H1 (cell line): ENCODE results near the gene PCDH9. TPM values are rescaled to one million over a fixed set of nuclear protein-coding genes. Genes with fewer than 3 reads are reported as not detected.

Experiments used
- CTCF ChIA-PET: fragments of 300-600 bp; sonication (Branson Sonifier 250); formaldehyde crosslinking; loops from one replicate; lab custom pipeline; 2021; ENCODE audit not compliant: partially characterized antibody; lab: Charles Lee
- POLR2A ChIA-PET: fragments of 300-600 bp; sonication (Branson Sonifier 250); formaldehyde crosslinking; loops from one replicate; lab custom pipeline; 2021; ENCODE audit warnings: inconsistent platforms; ENCODE audit not compliant: partially characterized antibody; lab: Charles Lee
- DNase-seq, 2 experiments: peaks; one replicate each; pipeline versions ENCODE4 v3.0.0 to v3.0.0-alpha.2; 2010 to 2022; ENCODE audit warnings: low spot score in 2 of 2, low read depth in 1 of 2, mixed read lengths in 1 of 2
- FAIRE-seq: peaks from 2 replicates; lab custom pipeline; 2011; peaks lifted over from hg19 to GRCh38; lab: Jason Lieb, UNC
- H2AFZ ChIP-seq: 2 replicates; pipeline ENCODE4 v1.8.1; 2012; ENCODE audit warnings: low read length, inconsistent platforms
- H2AK5ac ChIP-seq: 2 replicates; pipeline ENCODE4 v1.6.1; 2013; ENCODE audit warnings: low read depth, low read length
- H2BK120ac ChIP-seq: replicated peaks from 2 replicates; pipeline ENCODE3; 2013; ENCODE audit warnings: low read depth, low read length, inconsistent platforms
- H2BK12ac ChIP-seq: 2 replicates; pipeline ENCODE4 v1.6.1; 2013; ENCODE audit warnings: low read depth, low read length
- H2BK15ac ChIP-seq: 2 replicates; pipeline ENCODE4 v1.6.1; 2013; ENCODE audit warnings: low read length
- H2BK20ac ChIP-seq: 2 replicates; pipeline ENCODE4 v1.6.1; 2013; ENCODE audit warnings: low read length
- H2BK5ac ChIP-seq: 2 replicates; pipeline ENCODE4 v1.6.1; 2013; ENCODE audit warnings: low read depth, low read length
- H3K14ac ChIP-seq: 2 replicates; pipeline ENCODE4 v1.6.1; 2013; ENCODE audit warnings: inconsistent platforms; ENCODE audit not compliant: insufficient read length
- H3K18ac ChIP-seq: 2 replicates; pipeline ENCODE4 v1.6.1; 2013; ENCODE audit warnings: low read length; ENCODE audit errors: extremely low read depth
- H3K23ac ChIP-seq: 2 replicates; pipeline ENCODE4 v1.6.1; 2013; ENCODE audit warnings: inconsistent platforms; ENCODE audit not compliant: insufficient read length
- H3K23me2 ChIP-seq: 2 replicates; pipeline ENCODE4 v1.6.1; 2013; ENCODE audit warnings: low read depth, low read length
- H3K27ac ChIP-seq: 2 replicates; pipeline ENCODE4 v1.6.1; 2011; ENCODE audit warnings: low read depth, low read length, inconsistent platforms
- H3K27me3 ChIP-seq, 4 experiments: replicated peaks in 1 of 4; 1 replicate in 1 of 4; 2 replicates in 3 of 4; pipeline versions ENCODE4 v1.6.1 to v1.8.1; 2011 to 2013; ENCODE audit warnings: low read length in 3 of 4, mild to moderate bottlenecking in 3 of 4, inconsistent platforms in 2 of 4, mixed read lengths in 2 of 4, moderate library complexity in 1 of 4; ENCODE audit not compliant: control insufficient read depth in 3 of 4, insufficient read depth in 3 of 4; ENCODE audit errors: extremely low read depth in 1 of 4
- H3K36me3 ChIP-seq, 4 experiments: 2 replicates each; pipeline versions ENCODE4 v1.6.1 to v1.8.1; 2011 to 2013; ENCODE audit warnings: mild to moderate bottlenecking in 4 of 4, low read length in 3 of 4, moderate library complexity in 2 of 4, control low read depth in 1 of 4, inconsistent platforms in 1 of 4; ENCODE audit not compliant: insufficient read depth in 4 of 4, control insufficient read depth in 2 of 4
- H3K4ac ChIP-seq: replicated peaks from 2 replicates; pipeline ENCODE3; 2013; ENCODE audit warnings: low read length, low read depth, mixed read lengths, inconsistent platforms; ENCODE audit not compliant: insufficient read length
- H3K4me1 ChIP-seq, 4 experiments: replicated peaks in 1 of 4; 1 replicate in 1 of 4; 2 replicates in 3 of 4; pipeline versions ENCODE4 v1.6.1 to v1.8.1; 2011 to 2013; ENCODE audit warnings: low read length in 3 of 4, inconsistent platforms in 2 of 4, mixed read lengths in 1 of 4; ENCODE audit not compliant: insufficient read depth in 4 of 4, control insufficient read depth in 3 of 4
- H3K4me2 ChIP-seq, 2 experiments: 2 replicates each; pipeline versions ENCODE4 v1.6.1 to v1.8.1; 2011 to 2013; ENCODE audit warnings: low read depth in 2 of 2, low read length in 2 of 2, control low read depth in 1 of 2, inconsistent platforms in 1 of 2, mild to moderate bottlenecking in 1 of 2; ENCODE audit not compliant: insufficient read depth in 1 of 2
- H3K4me3 ChIP-seq, 4 experiments: fragments of 200-600, 300-600 bp in 1 of 4; sonication (generic), shearing (Covaris generic), sonication (Bioruptor Twin) in 1 of 4; 2 replicates each; pipeline versions ENCODE4 v1.5.1 to v1.8.1; 2011 to 2016; ENCODE audit warnings: low read length in 4 of 4, low read depth in 3 of 4, control low read depth in 2 of 4, inconsistent platforms in 2 of 4, mild to moderate bottlenecking in 2 of 4, mixed read lengths in 1 of 4, moderate library complexity in 1 of 4; ENCODE audit not compliant: insufficient read depth in 2 of 4; ENCODE audit errors: extremely low read depth in 1 of 4
- H3K56ac ChIP-seq: replicated peaks from 2 replicates; pipeline ENCODE3; 2013; ENCODE audit warnings: low read depth, mild to moderate bottlenecking, mixed read lengths, low read length, inconsistent platforms; ENCODE audit not compliant: insufficient read length
- H3K79me1 ChIP-seq: 2 replicates; pipeline ENCODE4 v1.6.1; 2013; ENCODE audit warnings: low read depth, low read length, control low read depth
- H3K79me2 ChIP-seq, 2 experiments: 2 replicates each; pipeline versions ENCODE4 v1.6.1 to v1.8.1; 2012 to 2013; ENCODE audit warnings: low read length in 2 of 2, mild to moderate bottlenecking in 2 of 2, inconsistent platforms in 1 of 2; ENCODE audit not compliant: insufficient read depth in 2 of 2, control insufficient read depth in 1 of 2
- H3K9ac ChIP-seq, 4 experiments: replicated peaks in 1 of 4; 1 replicate in 1 of 4; 2 replicates in 3 of 4; pipeline versions ENCODE4 v1.6.1 to v1.8.1; 2011 to 2013; ENCODE audit warnings: low read depth in 3 of 4, low read length in 3 of 4, control low read depth in 2 of 4, mild to moderate bottlenecking in 2 of 4, moderate library complexity in 2 of 4, inconsistent platforms in 1 of 4; ENCODE audit errors: extremely low read depth in 1 of 4
- H3K9me3 ChIP-seq, 2 experiments: 2 replicates each; pipeline versions ENCODE4 v1.6.1 to v1.8.1; 2012 to 2013; ENCODE audit warnings: mild to moderate bottlenecking in 2 of 2, moderate library complexity in 2 of 2, control low read depth in 1 of 2, inconsistent platforms in 1 of 2, low read depth in 1 of 2, low read length in 1 of 2, mixed read lengths in 1 of 2; ENCODE audit not compliant: insufficient read depth in 2 of 2
- H4K20me1 ChIP-seq, 2 experiments: replicated peaks in 1 of 2; 2 replicates each; pipeline versions ENCODE3 to v1.8.1; 2011 to 2013; ENCODE audit warnings: inconsistent platforms in 2 of 2, low read length in 2 of 2, mild to moderate bottlenecking in 1 of 2; ENCODE audit not compliant: insufficient read depth in 2 of 2, control insufficient read depth in 1 of 2
- H4K5ac ChIP-seq: 2 replicates; pipeline ENCODE4 v1.6.1; 2013; ENCODE audit warnings: low read length, low read depth, mixed read lengths, inconsistent platforms; ENCODE audit not compliant: insufficient read length
- H4K8ac ChIP-seq: 2 replicates; pipeline ENCODE4 v1.8.0; 2013; ENCODE audit warnings: mild to moderate bottlenecking, moderate library complexity, low read length, inconsistent platforms; ENCODE audit not compliant: insufficient read depth; ENCODE audit errors: extremely low read depth
- H4K91ac ChIP-seq: replicated peaks from 2 replicates; pipeline ENCODE3; 2013; ENCODE audit warnings: low read length, mixed read lengths, inconsistent platforms; ENCODE audit not compliant: insufficient read length
- BACH1 ChIP-seq: IDR thresholded peaks from 2 replicates; pipeline ENCODE4 v1.6.1; 2012; ENCODE audit warnings: low read length, improper control_type of control experiment
- CTBP2 ChIP-seq: IDR thresholded peaks from 2 replicates; pipeline ENCODE4 v1.7.0; 2011; ENCODE audit warnings: borderline replicate concordance, mild to moderate bottlenecking, moderate library complexity, mixed read lengths, low read length; ENCODE audit not compliant: insufficient read depth, insufficient read length
- CTCF ChIP-seq, 3 experiments: IDR thresholded peaks; 1 replicate in 2 of 3; 2 replicates in 1 of 3; pipeline versions ENCODE4 v1.5.1 to v1.6.1; 2011; ENCODE audit warnings: low read length in 3 of 3, mild to moderate bottlenecking in 3 of 3, inconsistent platforms in 2 of 3, low read depth in 1 of 3, moderate library complexity in 1 of 3; ENCODE audit not compliant: insufficient read depth in 1 of 3; ENCODE audit errors: control extremely low read depth in 1 of 3
- EGR1 ChIP-seq: IDR thresholded peaks from 2 replicates; pipeline ENCODE4 v1.6.1; 2011; ENCODE audit warnings: low read depth, low read length, borderline replicate concordance
- JUND ChIP-seq: IDR thresholded peaks from 2 replicates; pipeline ENCODE4 v1.6.1; 2011; ENCODE audit warnings: mild to moderate bottlenecking, improper control_type of control experiment, low read length
- MAX ChIP-seq: IDR thresholded peaks from 2 replicates; pipeline ENCODE4 v1.6.1; 2012; ENCODE audit warnings: inconsistent platforms
- POU5F1 ChIP-seq: IDR thresholded peaks from 2 replicates; pipeline ENCODE4 v1.6.1; 2011; ENCODE audit warnings: low read depth, mild to moderate bottlenecking, low read length, moderate library complexity
- RBBP5 ChIP-seq: IDR thresholded peaks from 2 replicates; pipeline ENCODE4 v1.7.1; 2012; ENCODE audit warnings: low read depth, mild to moderate bottlenecking, inconsistent platforms, low read length, moderate library complexity, borderline replicate concordance
- SIN3A ChIP-seq, 2 experiments: IDR thresholded peaks in 1 of 2; conservative IDR thresholded peaks in 1 of 2; 2 replicates each; pipeline ENCODE4 v1.6.1; 2011 to 2012; ENCODE audit warnings: low read length in 2 of 2, improper control_type of control experiment in 1 of 2, low read depth in 1 of 2, mild to moderate bottlenecking in 1 of 2
- SP2 ChIP-seq: IDR thresholded peaks from 2 replicates; pipeline ENCODE4 v1.6.1; 2012; ENCODE audit warnings: mild to moderate bottlenecking, low read length, inconsistent platforms
- YY1 ChIP-seq: IDR thresholded peaks from 2 replicates; pipeline ENCODE4 v1.6.1; 2011; ENCODE audit warnings: low read depth, mild to moderate bottlenecking, low read length
- WGBS, 2 experiments: shearing (Covaris generic) in 1 of 2; methylation state at CpG; one replicate each; pipeline versions ENCODE4 v1.1.6 to v1.1.7; 2013 to 2015; ENCODE audit warnings: low lambda C conversion rate in 2 of 2, mixed read lengths in 2 of 2, inconsistent platforms in 1 of 2, low coverage in 1 of 2, missing lambda C conversion rate in 1 of 2; ENCODE audit not compliant: insufficient replicate concordance in 2 of 2, insufficient coverage in 1 of 2, insufficient read length in 1 of 2; ENCODE audit errors: extremely low coverage in 1 of 2, missing lambda C conversion rate in 1 of 2; 5-methylcytosine and 5-hydroxymethylcytosine counted together
- polyA plus RNA-seq, 7 experiments: library from polyadenylated mRNA; depleted of rRNA in 3 of 7; stranded (reverse) in 5 of 7; unstranded in 2 of 7; fragments of >200 nt in 5 of 7; fragments of 200-250 nt in 2 of 7; gene quantifications; 1 replicate in 5 of 7; 2 replicates in 1 of 7; 4 replicates in 1 of 7; pipeline versions ENCODE4 v1.2.1 to v1.2.3, GENCODE V29; 2011 to 2013; ENCODE audit warnings: missing spikeins in 2 of 7, mixed read lengths in 2 of 7
- total RNA-seq: library from RNA; stranded (reverse); fragmentation: NEBNext Ultra II Directional; extraction: Animal tissue kit (Norgen Biotek cat#: 25700); gene quantifications from 2 replicates; pipeline ENCODE4 v1.2.1, GENCODE V29; 2021

Gene PCDH9
- total and polyA plus RNA-seq, 2 of the 8 experiments (the other 6 are each of a cell fraction or from before 2014, with no cell fraction given), result 0.12 to 0.60 TPM

GRCh38 chr13:67208552-67208951 lies 21.6 kb downstream of the PCDH9 start:
- Histone ChIP-seq H3K56ac (no peak overlapping the region), H3K79me1 (no peaks in the 10 kb centered on the region), H3K79me2 (no peaks in the 10 kb centered on the region), H2BK15ac (no peak overlapping the region), H3K4ac (no peak overlapping the region), H2BK20ac (no peak overlapping the region), H3K9ac (no peak overlapping the region), H3K23ac (no peak overlapping the region), H3K23me2 (no peaks in the 10 kb centered on the region), H2AFZ (no peak overlapping the region), H2BK5ac (no peak overlapping the region), H3K27ac (no peak overlapping the region), H3K14ac (no peak overlapping the region), H4K20me1 (no peaks in the 10 kb centered on the region), H4K5ac (no peak overlapping the region), H3K4me3 (no peak overlapping the region), H3K27me3 (no peaks in the 10 kb centered on the region)
- FAIRE-seq, result no peak
- 100% methylated on average over 1 of the region's 1 CpG; no CpG with 5 or more reads in 1 of the 2 experiments for WGBS, 2 experiments
- TF ChIP-seq SP2 (no peak), MAX (no peak), POU5F1 (no peak), YY1 (no peak), BACH1 (no peak), EGR1 (no peak), RBBP5 (no peak), SIN3A (conservative IDR thresholded peaks at IDR 0.05 in 1 of 2, IDR thresholded peaks at IDR 0.05 in 1 of 2; ENCODE audit: low read depth in 1 of 2, low read length in 2 of 2) (no peak), JUND (no peak), CTCF (IDR thresholded peaks at IDR 0.05; ENCODE audit: control extremely low read depth in 1 of 3, insufficient read depth in 1 of 3, low read depth in 1 of 3, low read length in 3 of 3) (no peak), CTBP2 (no peak)
- TF ChIP-seq, all 59 proteins: peak for 0
- no peak overlapping the region for H2AK5ac ChIP-seq
- H4K91ac ChIP-seq, result no peak overlapping the region
- H3K4me2 ChIP-seq, result no peak overlapping the region
- no peak overlapping the region for H3K18ac ChIP-seq
- H3K4me1 ChIP-seq, result no peaks in the 10 kb centered on the region
- ChIA-PET POLR2A (no interaction called here), CTCF (no interaction called here)
- DNase-seq, result no peak
- no peak overlapping the region for H4K8ac ChIP-seq
- no peak overlapping the region for H2BK12ac ChIP-seq
- H2BK120ac ChIP-seq, result no peak overlapping the region
- no peaks in the 10 kb centered on the region for H3K9me3 ChIP-seq
- no peaks in the 10 kb centered on the region for H3K36me3 ChIP-seq
